DMS79 (cell line): ENCODE measurements around the gene DEFB129.
A peak's percentile ranks its signal among the peaks of the same experiment; 100 is the strongest.
"Not testable (repeated sequence)": the region's sequence is repeated elsewhere in the genome, so short reads cannot be mapped to it uniquely, and the experiment has no call there.

Experiments used
- DNase-seq: peaks from one replicate; lab custom pipeline; 2025; lab: John Stamatoyannopoulos, UW

Gene DEFB129

GRCh38 chr20:253447-253846, 26.4 kb downstream of the DEFB129 start:
- DNase-seq, result not testable (repeated sequence)

GRCh38 chr20:257419-257818, 30.4 kb downstream of the DEFB129 start, which contains the start of gene DEFB132:
DEFB132 (plus strand) TSS chr20:257724; CDS start chr20:257779, 55 bp downstream.
- DNase-seq, result no peak

- no peak for DNase-seq
Observed at GRCh38 chr20:258269-258858, 31.3 kb downstream of the DEFB129 start.

GRCh38 chr20:258963-259362, 31.9 kb downstream of the DEFB129 start:
- DNase-seq, result no peak

GRCh38 chr20:259981-260380, 32.9 kb downstream of the DEFB129 start:
- no peak for DNase-seq

GRCh38 chr20:263701-264100, 36.6 kb downstream of the DEFB129 start:
- no peak for DNase-seq

- DNase-seq, result peak; percentile 67
Observed at GRCh38 chr20:266596-267562, 39.8 kb downstream of the DEFB129 start.

- DNase-seq, result no peak
Observed at GRCh38 chr20:270517-270916, 43.5 kb downstream of the DEFB129 start.

- DNase-seq, result no peak
Observed at GRCh38 chr20:271069-271468, 44.0 kb downstream of the DEFB129 start.

GRCh38 chr20:271528-271927, 44.5 kb downstream of the DEFB129 start:
- DNase-seq, result no peak

- DNase-seq, result no peak
Observed at GRCh38 chr20:272718-273117, 45.7 kb downstream of the DEFB129 start.

- no peak for DNase-seq
Observed at GRCh38 chr20:273884-274283, 46.8 kb downstream of the DEFB129 start.

- DNase-seq, result no peak
Observed at GRCh38 chr20:275791-276190, 48.7 kb downstream of the DEFB129 start.

GRCh38 chr20:276620-277495, 49.8 kb downstream of the DEFB129 start:
- DNase-seq, result no peak

GRCh38 chr20:277496-277781, 50.4 kb downstream of the DEFB129 start:
- DNase-seq, result no peak

GRCh38 chr20:278181-278580, 51.1 kb downstream of the DEFB129 start:
- no peak for DNase-seq

- no peak for DNase-seq
Observed at GRCh38 chr20:278607-279571, 51.8 kb downstream of the DEFB129 start.
